A549 treated with ZK216348 at 1 μM for 4 hours (cell line): ENCODE measurements around the gene TRIM17. TPM values are rescaled to one million over a fixed set of nuclear protein-coding genes. Genes with fewer than 3 reads are reported as not detected.

Source experiments
- total RNA-seq: library from RNA; stranded (reverse); fragments of 200-300 nt; extraction: Qiagen RNA extraction; gene quantifications from 5 replicates; pipeline ENCODE4 v1.2.3, GENCODE V29; 2022; ENCODE audit warnings: low read depth

The TRIM17 gene, protein sequence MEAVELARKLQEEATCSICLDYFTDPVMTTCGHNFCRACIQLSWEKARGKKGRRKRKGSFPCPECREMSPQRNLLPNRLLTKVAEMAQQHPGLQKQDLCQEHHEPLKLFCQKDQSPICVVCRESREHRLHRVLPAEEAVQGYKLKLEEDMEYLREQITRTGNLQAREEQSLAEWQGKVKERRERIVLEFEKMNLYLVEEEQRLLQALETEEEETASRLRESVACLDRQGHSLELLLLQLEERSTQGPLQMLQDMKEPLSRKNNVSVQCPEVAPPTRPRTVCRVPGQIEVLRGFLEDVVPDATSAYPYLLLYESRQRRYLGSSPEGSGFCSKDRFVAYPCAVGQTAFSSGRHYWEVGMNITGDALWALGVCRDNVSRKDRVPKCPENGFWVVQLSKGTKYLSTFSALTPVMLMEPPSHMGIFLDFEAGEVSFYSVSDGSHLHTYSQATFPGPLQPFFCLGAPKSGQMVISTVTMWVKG
- total RNA-seq: not detected in 5 replicates

DNA sequence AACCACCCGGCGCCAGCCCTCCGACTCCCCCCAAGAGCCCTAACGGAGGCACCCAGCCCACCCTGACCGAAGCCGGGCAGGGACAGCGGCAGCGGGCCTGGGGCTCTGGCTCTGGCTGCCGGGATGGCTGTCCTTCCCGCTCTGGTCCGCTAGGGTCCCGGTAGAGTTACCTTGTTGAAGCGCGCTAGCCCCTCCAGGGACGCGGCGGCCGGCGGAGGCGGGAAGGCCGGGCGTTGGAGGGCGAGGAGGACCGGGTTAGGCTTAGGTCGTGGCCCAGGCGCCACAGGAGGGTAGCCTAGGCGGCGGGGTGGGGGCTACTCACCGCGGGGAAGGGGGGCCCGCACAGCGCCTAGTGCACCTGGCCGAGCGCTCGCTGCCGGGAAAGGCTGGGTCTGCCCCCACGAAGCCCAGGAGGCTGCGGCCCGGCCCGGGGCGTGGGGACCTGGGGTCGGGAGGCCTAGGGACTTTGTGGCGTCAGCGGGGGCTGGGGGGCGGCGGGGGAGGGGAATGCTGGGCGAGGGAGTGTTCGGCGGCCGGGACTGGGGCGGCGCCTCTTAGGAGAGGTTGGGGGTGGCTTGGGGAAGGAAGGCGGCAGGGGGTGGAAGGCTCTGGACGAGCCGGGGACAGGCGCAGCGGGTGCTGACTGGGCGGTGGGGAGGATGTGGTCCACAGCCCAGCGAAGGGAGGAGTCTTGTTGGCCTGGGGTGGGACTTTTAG, at the start of gene TRIM17:
TRIM17 (minus strand) TSS at position 645 of the 717 bp plus-strand sequence. CDS start 1,789 bp downstream, outside the sequence.

Other genes with a start within 250 kb of the TRIM17 start
- gene OBSCN, start 208.8 kb downstream of the TRIM17 start, total RNA-seq: 2.3 to 7.6 TPM (median 5.9 TPM) in 5 replicates
- 21.3 to 39.0 TPM (median 36.3 TPM) in 5 replicates for gene TRIM11, start 10.0 kb downstream of the TRIM17 start, total RNA-seq
- 51.0 to 110 TPM (median 87.5 TPM) in 5 replicates for gene RNF187, start 70.5 kb upstream of the TRIM17 start, total RNA-seq